Measurements from ENCODE around the gene ZNF620. TPM values are rescaled to one million over a fixed set of nuclear protein-coding genes. Genes with fewer than 3 reads are reported as not detected.

Gene ZNF620
- polyA plus RNA-seq, 1 donor from 2014 or later: 20.2 TPM

DNA sequence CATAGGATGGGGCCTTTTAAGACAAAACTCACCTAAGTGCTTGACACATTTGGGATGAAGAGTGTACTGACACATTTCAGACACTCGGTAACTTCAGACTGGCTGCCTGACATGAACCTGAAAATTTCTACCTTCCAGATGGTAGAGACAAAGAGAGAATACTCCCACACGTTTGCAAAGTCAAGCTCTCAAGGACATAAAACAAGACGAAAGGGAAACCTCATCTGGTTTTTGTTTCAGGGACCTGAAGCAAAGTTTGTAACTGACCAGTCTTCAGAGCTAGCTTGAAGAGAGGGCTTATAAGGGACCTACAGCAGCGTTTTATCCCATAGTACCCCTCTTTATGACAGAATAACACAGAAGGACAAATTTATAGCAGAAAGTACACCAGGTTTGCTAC is 60.9 kb downstream of the ZNF620 start:
- Histone ChIP-seq H3K9ac (ENCODE audit: low read length) (no peak overlapping the region), H3K36me3 (ENCODE audit: insufficient read depth, low read length) (no peaks in the 10 kb centered on the region), H3K4me2 (ENCODE audit: low read length) (no peak overlapping the region), H3F3A (ENCODE audit: insufficient read depth, low read length, poor library complexity, severe bottlenecking) (no peaks in the 10 kb centered on the region), H3K27me3 (ENCODE audit: insufficient read depth, low read depth, low read length) (no peaks in the 10 kb centered on the region), H4K20me1 (ENCODE audit: insufficient read depth) (no peaks in the 10 kb centered on the region), H3K9me2 (ENCODE audit: insufficient read depth, low read length) (no peaks in the 10 kb centered on the region), H3K27ac (ENCODE audit: low read length) (no peak overlapping the region), H2AFZ (ENCODE audit: low read depth, low read length) (no peak overlapping the region), H3K79me2 (replicated peaks; ENCODE audit: insufficient read depth, low read length) (no peaks in the 10 kb centered on the region), H3K4me3 (ENCODE audit: low read length) (no peak overlapping the region), H3K9me3 (ENCODE audit: low read length) (no peaks in the 10 kb centered on the region)
- TF ChIP-seq EP300 (conservative IDR thresholded peaks at IDR 0.05; ENCODE audit: poor library complexity, severe bottlenecking) (no peak), EZH2 (IDR thresholded peaks at IDR 0.05; ENCODE audit: borderline replicate concordance, insufficient read depth, low read length, poor library complexity, severe bottlenecking) (no peak), SMC3 (conservative IDR thresholded peaks at IDR 0.05; ENCODE audit: poor library complexity) (no peak), TAF1 (IDR thresholded peaks at IDR 0.05; ENCODE audit: low read depth) (no peak), POLR2AphosphoS5 (IDR thresholded peaks at IDR 0.05) (no peak), MXI1 (conservative IDR thresholded peaks at IDR 0.05; ENCODE audit: poor library complexity, severe bottlenecking) (no peak), RAD21 (conservative IDR thresholded peaks at IDR 0.05) (no peak)
- TF ChIP-seq, protein P1, sequence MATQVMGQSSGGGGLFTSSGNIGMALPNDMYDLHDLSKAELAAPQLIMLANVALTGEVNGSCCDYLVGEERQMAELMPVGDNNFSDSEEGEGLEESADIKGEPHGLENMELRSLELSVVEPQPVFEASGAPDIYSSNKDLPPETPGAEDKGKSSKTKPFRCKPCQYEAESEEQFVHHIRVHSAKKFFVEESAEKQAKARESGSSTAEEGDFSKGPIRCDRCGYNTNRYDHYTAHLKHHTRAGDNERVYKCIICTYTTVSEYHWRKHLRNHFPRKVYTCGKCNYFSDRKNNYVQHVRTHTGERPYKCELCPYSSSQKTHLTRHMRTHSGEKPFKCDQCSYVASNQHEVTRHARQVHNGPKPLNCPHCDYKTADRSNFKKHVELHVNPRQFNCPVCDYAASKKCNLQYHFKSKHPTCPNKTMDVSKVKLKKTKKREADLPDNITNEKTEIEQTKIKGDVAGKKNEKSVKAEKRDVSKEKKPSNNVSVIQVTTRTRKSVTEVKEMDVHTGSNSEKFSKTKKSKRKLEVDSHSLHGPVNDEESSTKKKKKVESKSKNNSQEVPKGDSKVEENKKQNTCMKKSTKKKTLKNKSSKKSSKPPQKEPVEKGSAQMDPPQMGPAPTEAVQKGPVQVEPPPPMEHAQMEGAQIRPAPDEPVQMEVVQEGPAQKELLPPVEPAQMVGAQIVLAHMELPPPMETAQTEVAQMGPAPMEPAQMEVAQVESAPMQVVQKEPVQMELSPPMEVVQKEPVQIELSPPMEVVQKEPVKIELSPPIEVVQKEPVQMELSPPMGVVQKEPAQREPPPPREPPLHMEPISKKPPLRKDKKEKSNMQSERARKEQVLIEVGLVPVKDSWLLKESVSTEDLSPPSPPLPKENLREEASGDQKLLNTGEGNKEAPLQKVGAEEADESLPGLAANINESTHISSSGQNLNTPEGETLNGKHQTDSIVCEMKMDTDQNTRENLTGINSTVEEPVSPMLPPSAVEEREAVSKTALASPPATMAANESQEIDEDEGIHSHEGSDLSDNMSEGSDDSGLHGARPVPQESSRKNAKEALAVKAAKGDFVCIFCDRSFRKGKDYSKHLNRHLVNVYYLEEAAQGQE (IDR thresholded peaks at IDR 0.05; ENCODE audit: borderline replicate concordance): no peak
- TF ChIP-seq, protein P2, sequence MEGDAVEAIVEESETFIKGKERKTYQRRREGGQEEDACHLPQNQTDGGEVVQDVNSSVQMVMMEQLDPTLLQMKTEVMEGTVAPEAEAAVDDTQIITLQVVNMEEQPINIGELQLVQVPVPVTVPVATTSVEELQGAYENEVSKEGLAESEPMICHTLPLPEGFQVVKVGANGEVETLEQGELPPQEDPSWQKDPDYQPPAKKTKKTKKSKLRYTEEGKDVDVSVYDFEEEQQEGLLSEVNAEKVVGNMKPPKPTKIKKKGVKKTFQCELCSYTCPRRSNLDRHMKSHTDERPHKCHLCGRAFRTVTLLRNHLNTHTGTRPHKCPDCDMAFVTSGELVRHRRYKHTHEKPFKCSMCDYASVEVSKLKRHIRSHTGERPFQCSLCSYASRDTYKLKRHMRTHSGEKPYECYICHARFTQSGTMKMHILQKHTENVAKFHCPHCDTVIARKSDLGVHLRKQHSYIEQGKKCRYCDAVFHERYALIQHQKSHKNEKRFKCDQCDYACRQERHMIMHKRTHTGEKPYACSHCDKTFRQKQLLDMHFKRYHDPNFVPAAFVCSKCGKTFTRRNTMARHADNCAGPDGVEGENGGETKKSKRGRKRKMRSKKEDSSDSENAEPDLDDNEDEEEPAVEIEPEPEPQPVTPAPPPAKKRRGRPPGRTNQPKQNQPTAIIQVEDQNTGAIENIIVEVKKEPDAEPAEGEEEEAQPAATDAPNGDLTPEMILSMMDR (IDR thresholded peaks at IDR 0.05; ENCODE audit: poor library complexity, severe bottlenecking): no peak

Small RNA genes lying within 50 kb of the gene (small RNA-seq; reads per million reads assigned to genes)
- 0.03 to 4.2 (median 0.10) reads per million in 3 experiments for gene RNU5B-2P

Other genes starting within 250 kb of the ZNF620 start
- gene EIF1B, start 196.3 kb upstream of the ZNF620 start, polyA plus RNA-seq: 66.7 and 88.0 TPM in 2 replicates
- gene ENTPD3, start 118.9 kb upstream of the ZNF620 start, polyA plus RNA-seq: 2.8 and 3.1 TPM in 2 replicates
- gene RPL14, start 48.7 kb upstream of the ZNF620 start, polyA plus RNA-seq: 273 and 288 TPM in 2 replicates
- 0.33 and 0.78 TPM in 2 replicates for gene ZNF619, start 28.9 kb upstream of the ZNF620 start, polyA plus RNA-seq
- gene ZNF621, start 18.9 kb downstream of the ZNF620 start, polyA plus RNA-seq: 8.0 and 8.1 TPM in 2 replicates

All from neural cell (in vitro differentiated cells).